Measurements from ENCODE around the gene TTLL3. TPM values are rescaled to one million over a fixed set of nuclear protein-coding genes. Genes with fewer than 3 reads are reported as not detected.
A peak's percentile ranks its signal among the peaks of the same experiment; 100 is the strongest.

Gene TTLL3
- polyA plus RNA-seq, 1 of the 3 experiments (the other 2 are of a cell fraction), result 41.6 TPM

GRCh38 chr3:9820946-9821345, 10.9 kb downstream of the TTLL3 start:
- no peak overlapping the region for H2AFZ ChIP-seq (ENCODE audit: low read depth)
- no peak overlapping the region for H3K27ac ChIP-seq (ENCODE audit: low read depth in 2 of 2, low read length in 1 of 2)
- peak; percentile 39 for DNase-seq
- no peak overlapping the region; a peak in 1 of 4 replicates for H3K4me3 ChIP-seq (ENCODE audit: low read depth in 2 of 2, low read length in 1 of 2)
- WGBS (ENCODE audit: low lambda C conversion rate), result 80% methylated on average over 1 of the region's 2 CpGs
- no peaks in the 10 kb centered on the region for H3K36me3 ChIP-seq (replicated peaks in 1 of 2; ENCODE audit: control insufficient read depth in 1 of 2, insufficient read depth in 2 of 2, low read length in 1 of 2)
- no peaks in the 10 kb centered on the region for H3K9me2 ChIP-seq
- no peaks in the 10 kb centered on the region for H3K4me1 ChIP-seq (ENCODE audit: control insufficient read depth in 1 of 2, insufficient read depth in 2 of 2, low read depth in 1 of 2, low read length in 1 of 2)
- TF ChIP-seq POLR2AphosphoS5 (IDR thresholded peaks at IDR 0.05; ENCODE audit: low read depth, low read length), result no peak
- no peak for TF ChIP-seq PBX3 (IDR thresholded peaks at IDR 0.05)
- TF ChIP-seq CTCF (IDR thresholded peaks at IDR 0.05), result peak; percentile 48
- no peak for TF ChIP-seq NRF1 (IDR thresholded peaks at IDR 0.05; ENCODE audit: low read depth, low read length)
- H3K9ac ChIP-seq, result no peak overlapping the region
- no peaks in the 10 kb centered on the region for H3K27me3 ChIP-seq (ENCODE audit: insufficient read depth)
- no peak overlapping the region for H3K4me2 ChIP-seq
- ChIA-PET CTCF (interaction anchor here (0.6 to 1.3 kb wide), 3 partner anchors 10 to 16 kb away, joined by 3 read pairs; no protein-coding TSS in a partner anchor), POLR2A (no interaction called here)
- H3F3A ChIP-seq (replicated peaks; ENCODE audit: insufficient read depth), result no peaks in the 10 kb centered on the region
- H3K9me3 ChIP-seq, result no peaks in the 10 kb centered on the region
- H4K20me1 ChIP-seq (ENCODE audit: insufficient read depth), result no peaks in the 10 kb centered on the region
- H3K79me2 ChIP-seq (ENCODE audit: insufficient read depth), result no peaks in the 10 kb centered on the region

- Histone ChIP-seq H3K9me3 (no peaks in the 10 kb centered on the region), H3K4me3 (ENCODE audit: low read depth in 2 of 2, low read length in 1 of 2) (no peak overlapping the region), H3K9ac (no peak overlapping the region), H2AFZ (ENCODE audit: low read depth) (no peak overlapping the region), H3K36me3 (replicated peaks in 1 of 2; ENCODE audit: control insufficient read depth in 1 of 2, insufficient read depth in 2 of 2, low read length in 1 of 2) (peaks cover 0 to 5% of the 10 kb centered on the region in 2 experiments), H3K4me2 (no peak overlapping the region), H3K9me2 (no peaks in the 10 kb centered on the region), H4K20me1 (ENCODE audit: insufficient read depth) (no peaks in the 10 kb centered on the region), H3K27me3 (ENCODE audit: insufficient read depth) (no peaks in the 10 kb centered on the region), H3F3A (replicated peaks; ENCODE audit: insufficient read depth) (no peaks in the 10 kb centered on the region), H3K79me2 (ENCODE audit: insufficient read depth) (no peaks in the 10 kb centered on the region), H3K4me1 (ENCODE audit: control insufficient read depth in 1 of 2, insufficient read depth in 2 of 2, low read depth in 1 of 2, low read length in 1 of 2) (no peaks in the 10 kb centered on the region), H3K27ac (ENCODE audit: low read depth in 2 of 2, low read length in 1 of 2) (no peak overlapping the region)
- 84% methylated on average over 14 of the region's 14 CpGs for WGBS (ENCODE audit: low lambda C conversion rate)
- CTCF ChIA-PET, result no interaction called here
- TF ChIP-seq JUND (IDR thresholded peaks at IDR 0.05) (no peak), MXI1 (IDR thresholded peaks at IDR 0.05; ENCODE audit: low read depth, low read length) (no peak), ELF1 (IDR thresholded peaks at IDR 0.05) (no peak), EP300 (IDR thresholded peaks at IDR 0.05; ENCODE audit: borderline replicate concordance in 1 of 2, low read depth in 1 of 2, low read length in 1 of 2) (no peak), CTCF (IDR thresholded peaks at IDR 0.05) (no peak), POLR2AphosphoS5 (IDR thresholded peaks at IDR 0.05; ENCODE audit: low read depth, low read length) (no peak), TEAD4 (IDR thresholded peaks at IDR 0.05; ENCODE audit: borderline replicate concordance, insufficient read depth) (no peak), NRF1 (IDR thresholded peaks at IDR 0.05; ENCODE audit: low read depth, low read length) (no peak), SMC3 (IDR thresholded peaks at IDR 0.05; ENCODE audit: low read depth, low read length) (no peak), SIN3A (IDR thresholded peaks at IDR 0.05; ENCODE audit: borderline replicate concordance, low read depth, low read length) (no peak), USF1 (IDR thresholded peaks at IDR 0.05; ENCODE audit: borderline replicate concordance, low read depth) (no peak), PBX3 (IDR thresholded peaks at IDR 0.05) (no peak)
- POLR2A ChIA-PET, result no interaction called here
- DNase-seq, result no peak
Observed at GRCh38 chr3:9825451-9826040, 15.5 kb downstream of the TTLL3 start.
